OCI-LY3 (cell line): ENCODE results near the gene TMEM164.

ENCODE experiments used
- H2AFZ ChIP-seq: fragments of 200-600, 300-600 bp; shearing (Covaris generic); 2 replicates; pipeline ENCODE4 v1.6.0; 2014; ENCODE audit warnings: antibody characterized with exemption, low read depth, low read length
- H3K27ac ChIP-seq: fragments of 200-600, 300-600 bp; sonication (generic); 2 replicates; pipeline ENCODE4 v1.5.1; 2014; ENCODE audit warnings: mild to moderate bottlenecking, low read length, moderate library complexity, mixed read lengths
- H3K27me3 ChIP-seq: fragments of 200-600, 300-600 bp; sonication (generic); 2 replicates; pipeline ENCODE4 v1.6.1; 2014; ENCODE audit warnings: low read depth, low read length, mixed read lengths
- H3K36me3 ChIP-seq: fragments of 200-600, 300-600 bp; sonication (generic); replicated peaks from 2 replicates; pipeline ENCODE3; 2014; ENCODE audit warnings: low read depth, low read length, mixed read lengths
- H3K4me1 ChIP-seq: fragments of 300-600, 200-600 bp; sonication (generic); 2 replicates; pipeline ENCODE4 v1.6.1; 2014; ENCODE audit warnings: low read length, mixed read lengths
- H3K4me2 ChIP-seq: fragments of 200-600, 300-600 bp; sonication (generic); 2 replicates; pipeline ENCODE4 v1.6.1; 2014; ENCODE audit warnings: low read length, mixed read lengths
- H3K4me3 ChIP-seq: fragments of 300-600, 200-600 bp; sonication (generic); 2 replicates; pipeline ENCODE4 v1.5.1; 2014; ENCODE audit warnings: antibody characterized with exemption, mild to moderate bottlenecking, low read length, moderate library complexity
- H3K79me2 ChIP-seq: fragments of 300-600, 200-600 bp; shearing (Covaris generic); 2 replicates; pipeline ENCODE4 v1.6.1; 2014; ENCODE audit warnings: mild to moderate bottlenecking, low read length, mixed read lengths
- H3K9ac ChIP-seq: fragments of 300-600, 200-600 bp; shearing (Covaris generic); 2 replicates; pipeline ENCODE4 v1.6.0; 2014; ENCODE audit warnings: mild to moderate bottlenecking, low read length, moderate library complexity
- H3K9me3 ChIP-seq: fragments of 200-600, 300-600 bp; shearing (Covaris generic); 2 replicates; pipeline ENCODE4 v1.6.1; 2014; ENCODE audit warnings: low read length, mixed read lengths; ENCODE audit not compliant: insufficient read depth
- H4K20me1 ChIP-seq: fragments of 200-600, 300-600 bp; sonication (generic); 2 replicates; pipeline ENCODE4 v1.6.1; 2016; ENCODE audit warnings: low read length, mixed read lengths; ENCODE audit not compliant: insufficient read depth
- CTCF ChIP-seq: fragments of 200-600, 300-600 bp; sonication (generic); IDR thresholded peaks from 2 replicates; pipeline ENCODE4 v1.5.1; 2014; ENCODE audit warnings: antibody characterized with exemption, low read length, low read depth
- EZH2phosphoT487 ChIP-seq: fragments of 200-600 bp; shearing (Covaris generic); IDR thresholded peaks from 2 replicates; pipeline ENCODE4 v1.6.1; 2018; ENCODE audit warnings: antibody characterized with exemption, mixed run types, low read depth

TMEM164 gene

GRCh38 chrX:110139172-110139571 lies 136.3 kb downstream of the TMEM164 start:
- Histone ChIP-seq H3K36me3 (no peaks in the 10 kb centered on the region), H3K79me2 (no peaks in the 10 kb centered on the region), H3K4me3 (no peak overlapping the region), H3K27ac (no peak overlapping the region), H2AFZ (no peak overlapping the region), H3K4me1 (no peaks in the 10 kb centered on the region; the same call in 1 of the 2 replicates), H3K4me2 (no peak overlapping the region), H4K20me1 (no peaks in the 10 kb centered on the region), H3K27me3 (no peaks in the 10 kb centered on the region), H3K9me3 (no peaks in the 10 kb centered on the region), H3K9ac (no peak overlapping the region)
- TF ChIP-seq EZH2phosphoT487 (no peak), CTCF (no peak)

- H3K4me2 ChIP-seq, result no peak overlapping the region
- H3K9me3 ChIP-seq, result no peaks in the 10 kb centered on the region
- no peak overlapping the region for H3K27ac ChIP-seq
- H3K79me2 ChIP-seq, result no peaks in the 10 kb centered on the region
- no peaks in the 10 kb centered on the region for H3K4me1 ChIP-seq
- H3K4me3 ChIP-seq, result no peak overlapping the region
- no peak overlapping the region for H3K9ac ChIP-seq
- H2AFZ ChIP-seq, result no peak overlapping the region
- H3K36me3 ChIP-seq, result no peaks in the 10 kb centered on the region
- no peaks in the 10 kb centered on the region for H3K27me3 ChIP-seq
- TF ChIP-seq CTCF (no peak), EZH2phosphoT487 (no peak)
- no peaks in the 10 kb centered on the region for H4K20me1 ChIP-seq
These were observed 139.2 kb downstream of the TMEM164 start for GRCh38 chrX:110142096-110142495.

GRCh38 chrX:110143454-110144210 lies 140.7 kb downstream of the TMEM164 start:
- Histone ChIP-seq H3K4me1 (no peaks in the 10 kb centered on the region), H3K36me3 (no peaks in the 10 kb centered on the region), H3K27ac (no peak overlapping the region), H3K9me3 (no peaks in the 10 kb centered on the region), H2AFZ (no peak overlapping the region), H3K9ac (no peak overlapping the region), H3K4me2 (no peak overlapping the region), H3K4me3 (no peak overlapping the region), H3K27me3 (no peaks in the 10 kb centered on the region), H3K79me2 (no peaks in the 10 kb centered on the region), H4K20me1 (no peaks in the 10 kb centered on the region)
- TF ChIP-seq EZH2phosphoT487 (no peak), CTCF (no peak)

- Histone ChIP-seq H3K9ac (no peak overlapping the region), H3K27ac (no peak overlapping the region), H2AFZ (no peak overlapping the region), H3K79me2 (no peaks in the 10 kb centered on the region), H4K20me1 (no peaks in the 10 kb centered on the region), H3K27me3 (no peaks in the 10 kb centered on the region), H3K9me3 (no peaks in the 10 kb centered on the region), H3K36me3 (no peaks in the 10 kb centered on the region), H3K4me3 (no peak overlapping the region), H3K4me1 (no peaks in the 10 kb centered on the region), H3K4me2 (no peak overlapping the region)
- TF ChIP-seq CTCF (no peak), EZH2phosphoT487 (no peak)
These were observed 142.4 kb downstream of the TMEM164 start for GRCh38 chrX:110145311-110145710.
